Measurements from ENCODE around the gene GYG2. TPM values are rescaled to one million over a fixed set of nuclear protein-coding genes. Genes with fewer than 3 reads are reported as not detected.
"Not testable (repeated sequence)": the region's sequence is repeated elsewhere in the genome, so short reads cannot be mapped to it uniquely, and the experiment has no call there.

The GYG2 gene
- total RNA-seq, 2 donors from 2014 or later, result 11.3 to 23.4 TPM

GRCh38 chrX:2855761-2856160 is 27.0 kb downstream of the GYG2 start:
- no peak for ATAC-seq
- DNase-seq, result no peak
- intact Hi-C loops (cut with DNase I, micrococcal nuclease), result no loop called here

- no peak for DNase-seq
- no peak for ATAC-seq
- intact Hi-C loops (cut with DNase I, micrococcal nuclease), result no loop called here
These were observed 28.8 kb downstream of the GYG2 start for GRCh38 chrX:2857566-2857965.

- no peak for DNase-seq
- no peak for ATAC-seq
- intact Hi-C loops (cut with DNase I, micrococcal nuclease), result no loop called here
These were observed 30.6 kb downstream of the GYG2 start for GRCh38 chrX:2859197-2859797.

- no peak for ATAC-seq
- intact Hi-C loops (cut with DNase I, micrococcal nuclease), result no loop called here
- no peak for DNase-seq
These were observed 33.7 kb downstream of the GYG2 start for GRCh38 chrX:2862404-2862803.

GRCh38 chrX:2863646-2864045 is 34.9 kb downstream of the GYG2 start:
- ATAC-seq (no peak), DNase-seq (no peak)
- intact Hi-C loops (cut with DNase I, micrococcal nuclease), result no loop called here

GRCh38 chrX:2867206-2867605 is 38.5 kb downstream of the GYG2 start:
- intact Hi-C loops (cut with DNase I, micrococcal nuclease), result no loop called here
- DNase-seq, result no peak
- no peak for ATAC-seq

- intact Hi-C loops (cut with DNase I, micrococcal nuclease), result no loop called here
- DNase-seq (no peak), ATAC-seq (no peak)
These were observed 41.9 kb downstream of the GYG2 start for GRCh38 chrX:2870650-2871049.

- intact Hi-C loops (cut with DNase I, micrococcal nuclease), result no loop called here
- ATAC-seq (no peak), DNase-seq (no peak)
These were observed 43.1 kb downstream of the GYG2 start for GRCh38 chrX:2871831-2872230.

GRCh38 chrX:2872671-2873277 is 44.0 kb downstream of the GYG2 start:
- ATAC-seq, result no peak
- intact Hi-C loops (cut with DNase I, micrococcal nuclease), result no loop called here
- no peak for DNase-seq

- ATAC-seq, result no peak
- intact Hi-C loops (cut with DNase I, micrococcal nuclease), result no loop called here
- DNase-seq, result no peak
These were observed 45.7 kb downstream of the GYG2 start for GRCh38 chrX:2874222-2875135.

- ATAC-seq (no peak), DNase-seq (no peak)
- intact Hi-C loops (cut with DNase I, micrococcal nuclease), result no loop called here
These were observed 46.4 kb downstream of the GYG2 start for GRCh38 chrX:2875136-2875481.

- intact Hi-C loops (cut with DNase I, micrococcal nuclease), result no loop called here
- ATAC-seq, result peak; percentile 79
- DNase-seq, result no peak
These were observed 47.2 kb downstream of the GYG2 start for GRCh38 chrX:2875798-2876399.

- intact Hi-C loops (cut with DNase I, micrococcal nuclease), result no loop called here
These were observed 49.8 kb downstream of the GYG2 start for GRCh38 chrX:2878563-2878962.

GRCh38 chrX:2879670-2880069 is 50.9 kb downstream of the GYG2 start:
- intact Hi-C loops (cut with DNase I, micrococcal nuclease), result no loop called here
- DNase-seq (no peak), ATAC-seq (no peak)

More at GRCh38 chrX:2878563-2878962, 49.8 kb downstream of the GYG2 start:
- DNase-seq (no peak), ATAC-seq (no peak)

GRCh38 chrX:2883770-2884169 is 55.0 kb downstream of the GYG2 start:
- DNase-seq (no peak), ATAC-seq (no peak)
- intact Hi-C loops (cut with DNase I, micrococcal nuclease), result no loop called here

GRCh38 chrX:2888309-2888708 is 59.6 kb downstream of the GYG2 start:
- intact Hi-C loops (cut with DNase I, micrococcal nuclease), result no loop called here
- DNase-seq (no peak), ATAC-seq (no peak)

GRCh38 chrX:2889045-2889605 is 60.4 kb downstream of the GYG2 start:
- DNase-seq (no peak), ATAC-seq (peak; percentile 38)
- intact Hi-C loops (cut with DNase I, micrococcal nuclease), result no loop called here

- DNase-seq (peak in 1 of 2 donors; percentile 55), ATAC-seq (peak; percentile 64)
- intact Hi-C loops (cut with DNase I, micrococcal nuclease), result not testable (repeated sequence)
These were observed 61.2 kb downstream of the GYG2 start for GRCh38 chrX:2889706-2890490.

All from left colon (tissue), 2 donors.